Activated CD8-positive, alpha-beta memory T cell treated with anti-CD3 and anti-CD28 coated beads, Interleukin-2, amount 50 U/mL, for 24 hours (primary cell): ENCODE measurements around the gene LINC01488.

Experiments
- DNase-seq: peaks from one replicate; pipeline ENCODE4 v3.0.0-alpha.2; 2020; ENCODE audit errors: extremely low read depth

Gene LINC01488

DNA sequence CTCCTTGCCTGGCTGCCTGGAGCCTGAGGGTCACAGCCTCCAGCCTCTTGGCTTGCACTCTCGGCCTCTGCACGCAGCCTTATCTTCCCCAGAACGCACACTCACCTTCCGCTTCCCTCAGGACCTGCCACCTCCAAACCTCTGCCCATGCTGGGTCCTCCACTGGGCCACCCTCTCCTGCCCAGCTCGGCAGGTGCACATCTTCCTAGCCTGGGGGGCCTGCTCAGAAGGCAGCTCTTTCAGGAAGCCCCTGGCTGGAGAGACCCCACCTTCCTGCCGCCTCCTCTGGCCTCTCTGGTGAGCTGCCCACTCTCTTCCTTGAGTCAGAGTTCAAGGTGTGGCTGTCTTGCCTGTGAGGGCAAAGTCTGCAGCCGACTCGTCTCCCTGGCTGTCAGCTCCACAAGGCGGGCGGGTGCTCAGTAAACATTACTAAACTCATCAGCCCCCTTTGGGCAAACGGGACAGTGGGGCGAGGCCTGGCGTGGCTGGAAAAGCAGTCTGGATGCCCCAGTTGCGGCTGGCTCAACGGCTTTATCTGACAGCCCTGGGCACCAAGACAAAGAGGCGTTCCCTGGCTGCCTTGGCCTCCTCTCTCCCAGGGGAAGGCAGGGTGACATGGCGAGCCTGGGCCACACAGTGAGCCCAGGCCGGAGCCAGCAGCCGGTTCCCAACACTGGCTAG is 1.7 kb upstream of the LINC01488 start:
- DNase-seq: no peak

DNA sequence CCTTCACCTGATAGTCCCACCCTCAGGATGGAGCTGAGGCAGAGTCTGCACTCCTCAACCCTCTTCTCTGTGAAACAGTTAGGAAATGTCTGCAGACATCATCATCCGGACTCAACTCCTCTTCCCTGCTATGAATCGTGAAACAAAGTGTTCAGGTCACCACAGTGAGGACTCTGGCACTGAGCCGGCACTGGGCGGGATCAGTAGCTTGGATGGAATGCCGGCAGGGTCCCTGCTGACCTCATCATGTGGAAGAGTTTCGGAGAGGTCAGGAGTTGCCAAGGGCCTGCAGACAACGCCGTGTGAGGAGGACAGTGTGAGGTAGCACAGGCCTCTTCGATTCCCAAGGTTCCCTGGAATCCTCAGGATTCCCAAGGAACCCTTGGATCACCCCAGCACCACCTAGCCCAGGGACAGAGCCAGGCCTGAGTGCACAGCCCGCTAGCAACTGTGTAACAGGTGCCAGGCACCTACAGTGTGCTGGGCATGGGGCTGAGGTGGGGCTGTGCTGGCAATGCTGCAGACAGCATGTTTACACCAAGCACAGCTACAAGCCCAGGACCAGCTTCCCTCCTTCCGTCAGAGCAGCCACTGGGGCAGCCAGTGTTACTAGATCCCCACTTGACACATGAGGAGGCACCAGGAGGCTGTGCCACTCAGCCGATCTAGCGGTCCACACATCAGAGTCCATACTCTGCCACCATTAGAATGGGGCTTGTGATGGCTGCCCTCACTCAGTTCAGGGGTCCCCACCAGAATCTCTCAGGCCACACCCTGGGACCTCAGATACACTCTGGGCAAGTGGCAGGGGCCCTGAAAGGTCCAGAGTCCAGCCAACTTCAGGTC is 693 bp upstream of the LINC01488 start:
- DNase-seq: no peak

DNA sequence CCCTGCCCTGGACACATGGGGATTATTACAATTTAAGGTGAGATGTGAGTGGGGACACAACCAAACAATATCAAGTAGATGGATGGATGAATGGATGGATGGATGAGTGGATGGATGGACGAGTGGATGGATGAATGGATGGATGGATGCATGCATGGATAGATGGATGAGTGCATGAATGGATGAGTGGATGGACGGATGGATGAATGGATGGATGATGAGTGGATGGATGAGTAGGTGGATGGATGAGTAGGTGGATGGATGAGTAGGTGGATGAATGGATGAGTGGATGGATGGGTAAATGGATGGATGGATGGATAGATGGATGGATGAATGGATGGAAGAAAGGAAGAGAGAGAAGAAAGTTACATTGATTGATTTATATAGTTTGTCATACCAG is 859 bp downstream of the LINC01488 start:
- no peak for DNase-seq

DNA sequence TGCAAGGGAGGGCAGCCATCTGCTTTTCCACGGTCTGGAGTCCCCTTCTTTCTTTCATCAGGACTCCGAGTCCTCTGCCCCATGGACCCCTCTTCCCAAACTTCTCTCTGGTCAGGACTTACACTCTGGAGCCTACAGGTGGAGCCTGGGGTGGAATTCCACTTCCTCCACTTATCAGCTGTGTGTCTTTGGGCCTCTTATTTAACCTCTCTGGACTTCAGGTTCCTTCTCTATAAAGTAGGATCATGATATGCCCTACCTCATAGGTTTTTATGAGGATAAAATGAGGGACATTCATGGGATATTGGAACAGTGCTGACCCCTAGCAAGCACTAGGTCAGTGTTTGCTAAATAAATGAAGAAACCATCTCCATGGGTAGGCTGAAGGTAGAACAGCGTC is 1.7 kb downstream of the LINC01488 start:
- no peak for DNase-seq

DNA sequence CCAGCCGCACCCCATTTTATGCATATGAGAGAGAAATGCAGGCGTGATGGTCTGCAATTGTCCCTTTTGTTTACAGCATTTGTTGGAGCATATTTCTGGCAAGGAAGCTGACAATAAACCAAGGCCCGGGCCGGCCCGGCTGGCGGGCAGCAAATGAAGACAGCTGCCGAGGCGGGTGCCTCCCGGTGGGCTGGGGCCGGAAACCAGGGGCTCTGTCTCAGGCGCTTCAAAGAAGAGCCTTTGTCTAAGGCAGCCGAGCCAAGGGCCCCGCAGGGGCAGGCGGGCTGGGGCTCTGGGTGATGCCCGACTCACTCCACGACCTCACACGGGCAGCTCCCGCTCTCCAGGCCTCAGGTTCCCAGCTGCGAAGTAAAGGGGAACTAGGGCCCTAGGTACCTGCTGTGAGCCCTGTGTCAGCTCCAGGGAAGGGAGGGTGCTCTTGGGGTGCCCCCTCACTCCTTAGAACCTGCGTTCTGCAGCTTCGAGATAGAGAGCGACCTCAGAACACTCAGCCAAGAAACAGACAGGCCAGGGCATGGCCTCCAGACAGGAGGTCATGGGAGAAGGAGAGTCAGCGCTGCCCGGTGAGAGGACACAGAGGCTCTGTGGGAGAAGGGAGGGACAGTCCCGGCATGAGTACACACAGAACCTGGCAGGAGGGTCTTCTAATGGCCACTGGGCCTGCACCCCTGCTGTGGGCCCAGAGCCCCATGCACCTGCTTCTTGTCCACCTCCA is 2.4 kb downstream of the LINC01488 start:
- no peak for DNase-seq

DNA sequence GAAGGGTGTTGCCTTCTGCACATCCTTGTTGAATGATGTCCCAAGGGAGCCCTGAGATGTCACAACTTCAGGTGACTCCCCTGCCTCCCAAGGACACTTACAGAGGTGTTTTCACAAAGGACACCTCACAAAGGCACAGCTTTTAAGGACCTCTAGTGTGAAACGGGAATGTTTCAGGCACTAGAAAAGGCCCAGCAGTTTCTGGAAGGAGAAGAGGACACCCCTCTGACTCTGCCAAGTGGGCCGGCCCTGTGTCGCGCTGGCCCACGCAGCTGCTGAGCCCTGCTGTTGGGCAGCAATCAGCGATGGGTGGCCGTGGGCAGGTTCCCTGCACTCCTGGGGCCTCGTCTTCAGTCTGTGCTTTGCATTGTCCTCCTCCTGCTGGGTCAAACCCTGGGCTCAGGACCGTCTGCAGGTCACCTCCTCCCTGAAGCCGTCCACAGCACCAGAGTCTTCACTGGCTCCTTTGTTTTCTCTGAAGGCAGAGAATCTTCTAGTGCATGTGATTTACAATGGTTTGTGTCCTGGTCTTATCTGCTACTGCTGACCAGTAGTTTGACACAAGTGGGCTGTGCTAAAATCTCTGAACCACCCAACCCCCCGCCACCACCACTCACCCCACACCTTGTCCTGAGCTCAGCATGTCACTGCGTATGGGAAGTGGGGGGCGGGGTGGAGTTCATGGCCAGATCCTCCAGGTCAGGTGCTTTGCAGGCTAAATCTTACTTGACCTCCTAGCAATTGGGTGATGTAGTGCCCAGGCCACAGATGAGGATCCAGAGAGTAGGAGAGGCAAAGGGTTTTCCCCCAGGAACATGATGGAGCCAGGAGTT is 3.2 kb downstream of the LINC01488 start:
- DNase-seq: no peak

DNA sequence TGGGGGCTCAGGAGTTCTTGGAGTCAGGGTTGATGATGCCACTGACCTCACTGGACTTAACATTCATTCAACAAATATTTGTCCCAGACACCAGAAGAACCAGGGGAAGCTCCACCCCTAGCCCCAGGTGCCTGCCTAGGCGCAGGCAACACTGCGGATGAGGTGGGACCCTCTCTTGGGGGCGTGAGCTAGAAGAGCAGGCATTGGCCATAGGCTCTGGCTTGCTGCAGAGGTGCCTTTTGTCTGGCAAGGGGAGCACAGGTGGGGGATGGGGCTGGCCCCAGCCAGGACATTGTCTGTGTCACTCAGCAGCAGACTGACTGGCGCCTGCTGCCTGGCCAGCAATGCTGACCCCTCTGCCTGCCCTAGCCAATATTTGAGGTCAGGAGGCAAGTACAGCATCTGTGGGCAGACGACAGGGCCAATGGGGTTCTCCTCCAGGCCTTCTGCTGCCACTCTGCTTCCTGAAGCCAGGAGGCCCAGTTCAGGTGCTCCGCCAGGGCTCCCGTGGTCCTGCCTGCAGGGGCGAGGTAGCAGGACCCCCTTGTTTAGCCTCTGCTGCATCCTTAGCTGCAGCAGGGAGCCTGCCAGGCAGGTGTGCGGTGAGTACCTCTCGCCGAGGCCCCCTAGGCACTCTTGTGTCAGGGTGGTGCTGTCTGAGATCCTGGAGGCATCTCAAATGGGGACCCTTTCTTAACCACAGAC is 4.0 kb downstream of the LINC01488 start:
- no peak for DNase-seq

DNA sequence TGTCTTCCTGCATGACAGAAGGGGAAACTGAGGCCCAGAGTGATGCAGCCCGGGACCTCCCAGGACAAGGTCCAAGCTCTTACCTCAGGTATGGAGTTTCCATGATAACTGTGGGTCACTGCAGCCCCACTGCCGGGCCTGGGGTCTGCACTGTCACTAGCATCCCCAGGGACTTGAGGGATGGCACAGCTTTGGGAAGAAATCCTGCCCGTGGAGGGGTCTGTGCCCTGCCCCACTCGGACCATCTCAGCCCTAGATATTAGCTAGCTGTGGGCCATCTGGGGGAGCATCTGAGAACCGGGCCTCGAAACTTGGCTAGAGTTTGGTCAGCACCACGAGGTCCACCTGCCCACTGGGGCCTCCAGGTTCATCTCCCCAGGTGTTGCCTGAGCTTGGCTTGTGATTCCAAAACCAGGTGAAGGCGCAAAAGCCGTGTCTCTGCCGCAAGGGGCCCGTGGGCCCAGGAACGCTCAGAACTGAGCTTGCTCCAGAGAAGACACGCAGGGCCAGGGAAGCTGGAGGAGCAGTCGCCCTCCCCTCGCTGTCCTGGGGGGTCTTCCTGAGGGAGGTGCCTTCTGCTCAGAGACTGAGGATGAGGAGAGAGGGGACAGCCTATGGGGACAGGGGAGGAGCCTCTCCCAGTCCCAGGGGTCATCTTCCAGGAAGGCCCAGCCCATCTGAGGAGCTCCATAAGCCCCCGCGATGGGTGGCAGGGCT is 4.8 kb downstream of the LINC01488 start:
- no peak for DNase-seq

DNA sequence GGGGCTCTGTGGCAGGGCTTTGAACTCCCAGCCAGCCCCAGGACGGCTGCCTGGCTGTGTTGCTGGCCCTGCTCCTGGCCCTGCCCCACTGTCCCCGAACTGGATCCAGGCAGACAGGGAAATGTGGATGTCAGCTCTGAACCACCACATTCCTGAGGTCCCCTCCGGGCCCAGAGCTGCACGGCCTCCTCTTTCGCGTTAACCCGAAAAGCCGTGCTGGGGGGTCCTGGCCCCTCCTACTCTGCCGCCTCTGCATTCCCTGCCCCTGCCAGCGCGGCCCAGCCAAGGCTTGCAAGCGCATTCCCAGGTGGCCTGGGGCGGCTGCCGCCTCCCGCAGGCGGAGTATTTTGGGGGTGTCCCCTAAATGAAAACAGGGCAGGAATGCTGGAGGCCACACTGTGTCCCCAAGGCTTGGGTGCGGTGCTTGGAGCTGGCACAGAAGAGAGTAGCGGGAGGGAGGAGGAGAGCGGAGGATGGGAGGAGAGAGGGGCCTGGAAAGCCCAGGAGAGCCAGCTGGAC is 5.4 kb downstream of the LINC01488 start:
- DNase-seq: no peak

DNA sequence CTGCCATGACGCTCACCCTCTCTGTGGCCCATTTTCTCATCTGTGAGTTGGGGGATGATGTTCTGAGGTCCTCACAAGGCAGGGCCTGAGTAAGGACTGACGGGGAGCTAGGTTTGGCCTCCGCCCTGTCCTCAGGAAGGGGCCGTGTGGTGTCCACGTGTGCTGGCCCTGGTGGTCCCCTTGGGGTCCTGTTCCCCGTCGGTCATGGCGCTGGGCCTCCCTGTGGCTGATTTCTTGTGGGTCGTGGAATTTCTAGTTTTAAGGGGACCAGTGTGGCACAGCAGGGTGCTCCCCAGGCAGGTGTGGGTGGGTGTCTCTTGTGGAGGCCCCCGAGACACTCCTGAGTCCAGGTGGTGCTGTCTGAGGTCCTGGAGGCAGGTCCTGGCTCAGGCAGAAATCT is 5.9 kb downstream of the LINC01488 start:
- DNase-seq: no peak

DNA sequence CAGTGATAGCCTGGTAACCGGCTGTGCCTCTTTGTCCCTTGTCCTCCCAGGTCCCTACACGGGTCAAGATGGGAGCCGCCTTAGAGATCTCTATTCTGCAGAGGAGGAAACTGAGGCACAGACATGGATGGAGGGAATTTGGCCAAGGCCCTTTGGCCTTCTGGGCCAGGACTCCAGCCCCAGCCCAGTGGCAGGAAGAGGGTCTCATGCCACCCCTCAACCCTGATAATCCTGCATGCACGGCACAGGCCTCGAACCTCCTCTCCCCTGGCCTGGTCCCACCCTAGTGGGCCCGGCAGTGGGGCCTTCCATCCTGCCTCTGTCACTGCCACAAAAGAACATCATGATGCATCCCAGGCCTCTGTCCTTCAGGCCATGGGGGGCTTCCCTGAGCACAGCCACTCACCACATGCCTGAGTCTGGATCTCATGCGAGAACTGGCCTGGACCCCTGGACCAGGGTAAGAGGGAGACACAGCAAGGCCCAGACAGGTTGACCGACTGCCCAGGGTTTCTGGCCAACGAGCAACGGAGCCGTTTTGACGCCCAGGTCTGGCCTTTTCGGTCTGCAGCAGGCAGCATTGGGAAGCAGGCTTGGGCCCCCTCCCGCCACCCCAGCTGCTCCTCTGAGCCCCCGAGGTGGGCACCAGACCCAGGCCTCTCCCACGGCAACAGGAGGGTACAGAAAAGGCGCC is 6.5 kb downstream of the LINC01488 start:
- no peak for DNase-seq

DNA sequence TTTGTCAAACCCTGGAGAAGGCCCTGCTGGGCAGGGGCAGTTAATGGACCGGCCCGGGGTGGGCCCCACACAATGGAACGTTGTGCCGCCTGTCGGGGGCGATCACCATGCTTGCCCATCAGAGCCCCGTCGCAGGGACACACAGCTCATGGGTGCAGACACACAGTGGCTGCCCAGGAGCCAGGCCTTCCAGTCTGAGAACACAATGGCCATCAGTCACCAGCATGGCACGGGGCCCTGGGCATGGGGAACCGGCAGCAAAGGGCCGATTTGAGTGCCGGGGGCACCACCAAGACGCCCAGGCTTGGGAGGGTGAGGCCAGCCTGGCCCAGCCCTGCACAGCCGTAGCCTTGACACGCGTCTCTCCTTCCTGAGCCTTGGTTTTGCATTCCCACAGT is 7.1 kb downstream of the LINC01488 start:
- no peak for DNase-seq

DNA sequence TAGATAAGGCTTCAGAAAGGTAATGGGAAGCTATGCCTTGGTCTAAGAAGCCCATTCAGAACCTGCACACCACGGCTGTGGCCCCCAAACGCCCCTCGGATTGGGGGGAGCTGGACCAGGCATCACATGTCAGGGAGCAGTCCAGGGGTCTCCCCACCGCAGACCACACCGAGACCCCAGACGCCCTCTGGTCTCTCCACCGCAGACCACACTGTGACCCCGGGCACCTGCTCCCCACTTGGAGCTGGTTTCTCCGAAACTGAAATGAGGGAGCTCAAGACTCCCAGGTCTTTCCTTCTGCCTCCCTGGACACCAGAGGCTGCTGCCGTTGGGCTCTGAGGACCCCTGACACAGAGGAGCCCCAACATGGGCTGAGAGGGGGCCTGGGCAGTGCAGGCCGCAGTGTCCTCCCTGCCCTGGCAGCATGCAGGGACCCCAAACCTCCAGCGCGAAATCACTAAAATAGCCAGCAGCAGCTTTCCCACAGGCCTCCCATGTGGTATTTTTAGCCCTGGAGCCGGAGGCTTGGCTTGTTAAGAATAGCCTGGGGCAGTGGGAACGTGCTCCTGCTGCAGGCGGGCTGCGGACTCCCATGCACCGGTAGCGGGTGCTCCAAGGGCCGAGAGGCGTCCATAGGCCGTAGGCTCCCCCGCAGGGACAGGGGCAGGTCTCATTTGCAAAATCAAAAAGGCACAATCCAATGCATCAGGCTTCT is 7.7 kb downstream of the LINC01488 start:
- DNase-seq: no peak

DNA sequence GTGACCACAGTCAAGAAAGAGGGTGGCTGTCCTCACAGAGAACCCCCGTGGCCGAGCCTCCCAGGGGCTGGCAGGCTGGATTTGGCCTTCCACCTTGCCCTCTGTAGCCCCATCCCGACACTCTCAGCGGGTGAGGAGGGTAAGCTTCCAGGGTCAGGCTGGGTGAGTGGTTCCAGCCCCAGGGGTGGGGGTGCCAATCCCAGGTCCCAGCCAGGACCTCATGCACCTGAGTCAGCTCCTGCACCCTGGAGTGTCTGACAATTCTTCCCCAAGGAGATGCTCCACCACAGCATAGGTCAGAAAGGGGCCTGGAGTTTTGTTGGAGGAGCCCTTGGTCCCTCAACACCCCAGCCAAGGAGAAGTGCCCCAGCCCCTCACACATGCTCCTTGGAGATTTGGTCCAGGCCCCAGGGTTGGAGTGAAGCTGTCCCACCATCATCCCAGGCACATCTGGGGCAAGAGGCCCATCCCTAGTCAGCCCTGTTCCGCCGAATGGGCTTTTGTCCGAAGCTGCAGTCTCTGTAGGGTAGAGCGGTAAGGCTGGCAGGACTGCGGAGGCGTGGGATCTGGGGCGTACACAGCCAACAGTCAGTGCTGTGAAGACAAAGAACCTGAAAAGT is 8.4 kb downstream of the LINC01488 start:
- DNase-seq: no peak

DNA sequence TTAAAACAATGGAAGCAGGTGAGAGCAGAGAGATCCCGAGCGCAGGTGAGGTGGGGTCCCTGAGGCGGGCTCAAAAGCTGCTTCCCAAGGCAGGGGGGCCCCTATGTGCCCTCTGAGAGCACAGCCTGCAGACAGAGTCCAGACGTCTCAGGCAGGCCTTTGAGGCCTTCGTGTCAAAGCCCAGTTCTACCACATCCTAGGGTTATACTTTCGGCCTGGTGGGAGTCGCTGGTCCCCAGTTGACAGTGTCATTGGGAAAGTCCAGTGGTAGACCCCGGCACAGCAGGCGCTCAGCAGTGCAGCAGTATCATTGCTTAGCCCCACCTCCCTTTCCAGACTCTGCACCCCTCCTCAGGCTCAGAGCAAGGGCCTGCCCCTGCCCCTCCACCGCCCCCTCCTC is 9.1 kb downstream of the LINC01488 start:
- no peak for DNase-seq

DNA sequence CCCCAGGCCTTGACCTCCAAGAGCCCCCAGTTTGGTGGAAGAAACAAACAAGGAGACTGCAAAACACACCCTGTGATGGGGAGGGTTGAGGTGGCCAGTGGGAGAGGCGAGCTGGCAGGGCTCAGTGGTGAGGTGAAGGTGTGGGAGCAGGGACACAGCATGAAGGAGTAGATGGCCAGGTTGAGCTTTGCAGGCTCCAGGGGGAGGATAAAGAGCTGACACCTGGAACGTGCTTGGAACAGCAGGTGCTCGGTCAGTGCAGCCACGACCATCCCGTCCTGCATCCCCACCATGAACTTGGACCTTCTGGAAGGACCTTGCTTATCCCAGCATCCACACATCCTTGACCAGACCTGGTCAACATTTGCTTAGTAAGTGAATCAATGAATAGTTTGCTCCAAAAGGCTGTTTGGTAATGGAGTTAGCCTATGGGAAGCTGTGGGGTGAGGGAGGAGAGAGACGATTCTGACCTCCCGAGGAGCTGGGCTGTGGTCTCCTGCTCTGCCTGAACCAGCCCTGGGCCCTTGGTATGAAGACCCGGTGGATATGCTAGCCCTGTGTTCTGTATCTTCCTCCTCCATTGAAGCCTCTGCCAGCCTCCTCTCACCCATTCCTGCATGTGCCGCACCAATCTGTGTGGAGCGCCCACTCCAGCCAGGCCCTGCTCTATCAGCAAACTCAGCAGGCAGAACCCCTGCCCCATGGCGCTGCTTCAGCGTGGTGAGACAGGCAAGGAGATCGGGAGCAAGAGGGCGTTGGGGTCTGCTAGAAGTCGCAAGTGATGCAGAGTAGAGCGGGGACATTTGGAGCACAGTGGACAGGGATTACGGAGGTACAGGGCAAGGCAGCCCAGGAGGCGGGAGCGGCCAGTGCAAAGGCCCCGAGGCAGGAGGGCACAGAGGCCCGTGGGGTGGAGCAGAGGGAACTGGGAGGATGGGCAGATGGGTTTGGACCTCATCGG is 9.9 kb downstream of the LINC01488 start:
- DNase-seq: no peak
